ENCODE data around the gene ARHGAP18.

Gene ARHGAP18

GRCh38 chr6:129617986-129618385 lies 92.0 kb downstream of the ARHGAP18 start:
- no peak for DNase-seq (ENCODE audit: low read depth)

- no peak for DNase-seq (ENCODE audit: low read depth)
These were observed 94.5 kb downstream of the ARHGAP18 start for GRCh38 chr6:129615496-129615895.

GRCh38 chr6:129615020-129615419 lies 95.0 kb downstream of the ARHGAP18 start:
- no peak for DNase-seq (ENCODE audit: low read depth)

GRCh38 chr6:129614464-129614863 lies 95.5 kb downstream of the ARHGAP18 start:
- DNase-seq (ENCODE audit: low read depth): no peak

- DNase-seq (ENCODE audit: low read depth): no peak
These were observed 97.5 kb downstream of the ARHGAP18 start for GRCh38 chr6:129612440-129612839.

- DNase-seq (ENCODE audit: low read depth): no peak
These were observed 100.3 kb downstream of the ARHGAP18 start for GRCh38 chr6:129609635-129610034.

GRCh38 chr6:129608886-129609537 lies 101.0 kb downstream of the ARHGAP18 start:
- DNase-seq (ENCODE audit: low read depth): no peak

- DNase-seq (ENCODE audit: low read depth): no peak
These were observed 102.3 kb downstream of the ARHGAP18 start for GRCh38 chr6:129607581-129608186.

GRCh38 chr6:129606664-129607063 lies 103.3 kb downstream of the ARHGAP18 start:
- no peak for DNase-seq (ENCODE audit: low read depth)

- no peak for DNase-seq (ENCODE audit: low read depth)
These were observed 104.0 kb downstream of the ARHGAP18 start for GRCh38 chr6:129605967-129606366.

- DNase-seq (ENCODE audit: low read depth): no peak
These were observed 104.9 kb downstream of the ARHGAP18 start for GRCh38 chr6:129605095-129605494.

- DNase-seq (ENCODE audit: low read depth): no peak
These were observed 105.7 kb downstream of the ARHGAP18 start for GRCh38 chr6:129604321-129604720.

- no peak for DNase-seq (ENCODE audit: low read depth)
These were observed 106.2 kb downstream of the ARHGAP18 start for GRCh38 chr6:129603741-129604140.

GRCh38 chr6:129601323-129601722 lies 108.7 kb downstream of the ARHGAP18 start:
- DNase-seq (ENCODE audit: low read depth): no peak

- DNase-seq (ENCODE audit: low read depth): no peak
These were observed 110.5 kb downstream of the ARHGAP18 start for GRCh38 chr6:129599467-129599866.

GRCh38 chr6:129598244-129599187 lies 111.5 kb downstream of the ARHGAP18 start:
- no peak for DNase-seq (ENCODE audit: low read depth)

- no peak for DNase-seq (ENCODE audit: low read depth)
These were observed 112.8 kb downstream of the ARHGAP18 start for GRCh38 chr6:129597023-129597713.

- DNase-seq (ENCODE audit: low read depth): no peak
These were observed 113.5 kb downstream of the ARHGAP18 start for GRCh38 chr6:129596522-129596921.

- DNase-seq (ENCODE audit: low read depth): no peak
These were observed 116.8 kb downstream of the ARHGAP18 start for GRCh38 chr6:129593233-129593564.

GRCh38 chr6:129592516-129593232 lies 117.3 kb downstream of the ARHGAP18 start:
- DNase-seq (ENCODE audit: low read depth): no peak

GRCh38 chr6:129590408-129591022 lies 119.5 kb downstream of the ARHGAP18 start:
- DNase-seq (ENCODE audit: low read depth): no peak
